Forelimb muscle (tissue), 1 donor: ENCODE data around the gene ANTXR1. TPM values are rescaled to one million over a fixed set of nuclear protein-coding genes. Genes with fewer than 3 reads are reported as not detected.
"Not testable (repeated sequence)": the region's sequence is repeated elsewhere in the genome, so short reads cannot be mapped to it uniquely, and the experiment has no call there.

Experiments
- DNase-seq: peaks from one replicate; pipeline ENCODE4 v3.0.0-alpha.2; 2013; ENCODE audit warnings: low read depth
- polyA plus RNA-seq: library from polyadenylated mRNA; unstranded; fragments of 120-200 nt; gene quantifications from one replicate; pipeline ENCODE4 v1.2.1, GENCODE V29; 2013; ENCODE audit not compliant: insufficient read length

The ANTXR1 gene
- polyA plus RNA-seq, 1 donor = 123 TPM

- no peak for DNase-seq
These were observed 150.1 kb downstream of the ANTXR1 start for GRCh38 chr2:69163109-69163508.

DNA sequence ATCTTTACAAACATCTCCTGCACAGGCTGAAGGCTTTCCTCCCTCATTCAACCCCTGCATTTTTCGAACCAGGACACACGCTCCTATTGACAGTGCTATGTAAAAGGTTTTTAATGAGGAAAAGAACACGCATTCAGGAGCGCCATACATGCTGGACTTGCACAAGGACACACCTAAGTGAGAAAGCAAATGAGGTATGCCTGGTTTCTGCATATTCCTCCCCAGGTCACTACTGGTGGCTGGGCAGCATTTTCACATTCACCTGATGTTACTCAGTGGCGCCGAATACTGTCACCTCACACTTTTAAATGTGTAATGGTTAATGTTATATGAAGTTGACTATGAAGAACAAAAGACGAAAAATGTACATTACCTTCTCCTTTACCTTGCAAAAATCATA is 150.6 kb downstream of the ANTXR1 start:
- DNase-seq = no peak

DNA sequence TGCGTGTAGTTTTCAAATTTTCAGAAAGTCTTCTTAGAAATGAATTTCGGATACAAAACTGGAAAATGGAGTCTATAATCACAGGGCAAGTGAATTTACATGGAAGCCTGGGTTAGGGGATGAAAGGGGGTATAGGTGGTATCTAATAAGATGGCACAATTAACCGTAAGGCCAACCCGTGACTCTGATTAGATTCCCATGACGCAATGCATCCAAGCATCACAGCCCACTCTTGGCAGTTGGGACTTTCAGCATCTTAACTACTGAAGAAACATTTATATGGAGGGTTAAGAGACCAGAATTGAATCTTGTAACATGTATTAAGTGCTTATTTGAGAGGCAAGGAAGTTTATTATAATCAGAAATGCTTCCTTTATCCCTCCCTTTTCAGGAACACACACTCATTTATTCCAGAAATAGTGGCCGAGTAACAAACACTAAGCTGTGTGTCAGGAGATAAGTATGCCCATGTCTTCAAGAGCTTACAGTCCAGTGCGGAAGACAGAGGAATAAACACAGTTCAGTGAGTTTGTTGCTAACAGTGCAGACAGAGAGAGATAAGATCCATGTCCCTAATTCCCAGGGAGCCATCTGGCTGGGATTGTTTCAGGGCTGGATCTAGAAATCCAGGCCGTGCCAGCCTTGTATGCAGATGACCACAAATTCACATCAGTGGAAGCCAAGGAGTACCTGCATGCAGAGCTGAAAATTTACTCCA is 151.2 kb downstream of the ANTXR1 start:
- DNase-seq = no peak

DNA sequence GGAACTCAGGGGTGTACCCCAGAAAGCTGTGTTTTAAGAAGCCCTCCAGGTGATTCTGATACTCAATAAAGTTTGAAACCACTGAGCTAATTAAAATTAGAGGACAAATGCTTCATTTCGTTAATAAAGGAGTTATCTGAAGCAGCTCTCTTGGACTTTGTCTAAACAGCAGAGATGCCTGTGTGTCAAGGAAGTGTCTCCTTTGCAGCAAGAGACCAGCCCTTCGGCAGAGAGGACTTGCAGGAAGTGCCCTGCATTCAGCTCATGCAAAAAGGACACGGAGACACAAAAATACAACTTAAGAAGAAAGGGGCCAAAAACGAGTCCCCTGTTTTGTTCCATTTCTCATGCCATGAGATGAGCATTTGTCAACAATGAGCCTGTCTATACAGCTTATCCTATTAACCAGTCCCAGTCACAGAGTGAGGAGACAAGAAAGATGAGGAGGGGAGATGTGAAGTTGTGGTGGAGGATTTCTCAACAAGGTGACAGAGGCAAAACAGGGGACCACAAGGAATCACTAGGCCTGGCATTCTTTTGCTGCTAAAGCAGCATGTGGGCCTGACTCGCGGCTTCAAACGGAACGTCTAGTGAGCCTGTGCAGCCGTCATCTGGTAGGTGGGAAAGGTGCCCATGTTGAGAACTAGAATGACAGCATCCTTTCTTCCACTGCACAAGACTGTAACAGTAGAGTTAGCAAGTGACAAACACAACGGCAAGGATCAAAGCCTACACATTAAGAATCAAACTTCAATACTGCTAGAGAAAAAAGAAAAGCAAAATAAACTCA is 152.3 kb downstream of the ANTXR1 start:
- no peak for DNase-seq

DNA sequence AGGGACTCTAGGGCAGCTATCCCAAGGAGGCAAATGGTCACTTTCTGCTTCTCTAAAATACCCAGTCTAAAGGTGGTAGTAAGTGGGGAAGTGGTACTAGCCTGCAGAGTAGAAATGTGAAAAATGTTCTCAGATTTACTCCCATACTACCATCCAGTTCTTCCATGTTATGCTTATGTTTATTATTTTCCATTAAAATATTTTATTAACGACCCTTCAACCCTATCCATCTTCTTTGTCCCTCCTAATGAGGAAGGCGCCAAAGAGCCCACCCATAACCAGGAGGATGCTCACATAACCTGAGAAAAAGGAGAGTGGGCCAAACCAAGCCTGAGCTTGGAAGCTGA is 153.5 kb downstream of the ANTXR1 start:
- no peak for DNase-seq

- no peak for DNase-seq
These were observed 154.0 kb downstream of the ANTXR1 start for GRCh38 chr2:69166812-69167468.

- no peak for DNase-seq
These were observed 154.5 kb downstream of the ANTXR1 start for GRCh38 chr2:69167469-69167822.

- DNase-seq = no peak
These were observed 155.3 kb downstream of the ANTXR1 start for GRCh38 chr2:69168144-69168813.

GRCh38 chr2:69168950-69169654 is 156.1 kb downstream of the ANTXR1 start:
- DNase-seq = no peak

- DNase-seq = no peak
These were observed 156.8 kb downstream of the ANTXR1 start for GRCh38 chr2:69169655-69170389.

GRCh38 chr2:69170661-69171060 is 157.7 kb downstream of the ANTXR1 start:
- no peak for DNase-seq

DNA sequence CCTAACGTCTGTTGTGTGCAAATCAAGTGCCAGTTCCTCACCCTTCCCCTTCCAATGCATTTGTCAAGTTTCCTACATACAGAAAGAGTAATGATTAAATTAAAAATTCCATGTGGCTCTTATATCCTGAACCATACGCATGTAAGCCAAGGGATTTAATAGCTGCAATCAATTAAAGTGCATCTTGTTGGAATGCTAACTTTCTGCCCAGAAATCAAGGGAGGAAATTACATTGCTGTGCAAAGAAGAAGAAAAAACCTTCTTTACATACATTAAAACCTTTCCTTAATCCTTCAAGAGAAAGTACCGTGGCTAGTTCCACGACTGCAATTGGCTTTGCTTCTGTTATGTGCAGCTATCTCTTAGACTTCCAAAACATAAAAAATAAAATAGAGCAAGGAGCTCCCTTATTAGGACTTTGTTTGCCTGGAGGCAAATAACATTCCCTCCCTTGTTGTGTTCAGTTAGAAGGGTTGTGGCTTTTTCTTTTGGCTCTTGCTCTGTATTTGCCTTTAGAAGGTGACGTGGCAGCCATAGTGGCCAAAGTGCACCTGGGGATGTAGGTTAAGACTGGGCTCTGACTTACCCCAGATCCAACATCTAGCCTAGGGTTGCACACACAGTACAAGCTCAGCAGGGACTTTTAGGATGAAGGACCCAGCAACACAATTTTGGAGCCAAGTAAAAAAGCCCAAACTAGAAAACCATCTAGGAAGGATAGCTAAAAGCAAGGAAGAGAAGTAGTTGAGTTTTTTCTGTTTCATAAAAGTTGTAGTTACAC is 158.3 kb downstream of the ANTXR1 start:
- DNase-seq = no peak

GRCh38 chr2:69171897-69172525 is 159.0 kb downstream of the ANTXR1 start:
- DNase-seq = no peak

GRCh38 chr2:69173706-69174105 is 160.7 kb downstream of the ANTXR1 start:
- no peak for DNase-seq

DNA sequence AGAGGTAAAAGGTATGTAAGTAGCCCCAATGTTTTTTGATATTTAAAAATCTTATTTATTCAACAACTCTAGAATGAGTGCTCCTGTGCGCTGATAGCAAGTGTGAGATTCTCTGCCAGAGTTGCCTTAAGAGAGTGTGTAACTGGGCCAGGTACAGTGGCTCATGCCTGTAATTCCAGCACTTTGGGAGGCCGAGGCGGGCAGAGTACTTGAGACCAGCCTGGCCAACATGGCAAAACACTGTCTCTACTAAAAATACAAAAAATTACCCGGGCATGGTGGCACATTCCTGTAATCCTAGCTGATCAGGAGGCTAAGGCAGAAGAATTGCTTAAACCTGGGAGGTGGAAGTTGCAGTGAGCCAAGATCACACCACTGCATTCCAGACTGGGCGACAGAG is 161.2 kb downstream of the ANTXR1 start:
- not testable (repeated sequence) for DNase-seq

DNA sequence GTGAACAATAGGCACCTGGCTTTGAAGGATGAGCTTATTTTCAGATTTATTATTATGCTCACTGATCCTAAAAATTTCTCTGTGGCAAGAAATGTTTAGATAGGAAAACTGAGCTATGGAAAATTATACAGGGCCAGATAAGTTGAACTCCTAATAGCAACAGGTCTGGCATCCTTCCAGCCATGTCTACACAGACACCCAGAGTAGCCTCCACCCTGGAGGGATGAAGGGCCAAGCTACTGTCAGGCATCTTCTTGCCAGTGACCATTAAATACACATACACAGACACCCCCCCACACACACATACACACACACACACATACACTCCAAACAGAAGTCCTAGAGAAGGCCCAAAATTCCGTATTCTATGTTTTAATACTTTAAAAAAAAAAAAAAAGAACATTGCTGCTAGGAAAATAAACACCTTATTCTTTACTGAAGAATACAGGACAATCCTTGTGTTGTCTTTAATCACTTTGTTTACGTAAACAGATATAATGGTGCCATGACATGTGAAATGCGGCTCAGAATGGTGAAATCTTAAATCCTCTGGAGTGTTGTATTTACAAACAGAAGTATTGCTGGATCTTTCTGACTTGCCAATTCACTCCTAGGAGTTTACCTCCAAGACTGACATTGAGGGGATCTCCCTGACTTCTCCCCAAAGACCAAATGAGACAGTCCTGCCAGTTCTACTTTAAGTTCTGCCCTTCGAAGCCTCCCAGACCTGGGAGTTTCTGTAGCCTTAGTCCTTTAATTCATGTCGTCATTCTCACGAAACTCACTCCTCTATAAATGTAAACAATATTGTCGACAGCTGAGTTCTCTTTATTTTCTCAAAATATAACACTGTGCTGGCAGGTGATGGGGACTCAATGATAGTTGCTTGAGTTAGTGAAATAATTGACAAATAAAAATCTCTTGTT is 163.1 kb downstream of the ANTXR1 start:
- no peak for DNase-seq

DNA sequence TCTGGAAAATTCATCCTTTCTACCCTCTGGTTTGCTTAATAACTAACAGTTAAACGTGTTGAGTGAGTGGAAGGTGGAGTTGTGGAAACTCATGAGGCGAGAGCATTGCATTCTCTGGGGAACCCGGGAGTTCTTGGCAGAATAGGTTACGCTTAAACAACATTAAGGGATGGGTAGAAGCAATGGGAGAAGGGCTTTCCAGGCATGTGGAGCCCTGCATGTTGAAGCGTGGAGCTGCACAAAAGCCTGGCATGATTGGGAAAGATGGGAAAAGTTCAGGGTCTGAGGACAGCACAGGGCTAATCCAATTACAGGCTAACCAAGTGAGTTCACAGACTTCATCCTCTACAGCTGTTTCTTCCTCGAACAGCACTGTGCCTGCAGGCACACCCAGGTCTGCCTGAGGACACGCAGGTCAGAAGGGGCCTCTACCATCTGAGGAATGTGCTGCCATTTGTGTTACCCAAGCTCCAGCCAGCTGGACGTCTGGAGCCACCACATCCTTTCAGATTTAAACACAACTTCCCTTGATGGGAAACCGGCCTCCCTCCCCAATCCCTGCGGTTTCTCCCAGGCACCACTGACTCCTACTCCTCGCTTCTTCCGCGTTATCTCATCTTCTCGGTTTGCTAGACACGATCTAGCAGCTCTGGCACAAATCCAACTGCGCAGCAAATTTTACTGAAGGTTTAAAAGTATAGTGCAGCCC is 164.2 kb downstream of the ANTXR1 start:
- no peak for DNase-seq
